ENCODE measurements around the gene LIN9.
"Not testable (repeated sequence)": the region's sequence is repeated elsewhere in the genome, so short reads cannot be mapped to it uniquely, and the experiment has no call there.

Gene LIN9

GRCh38 chr1:226272233-226272902 is 36.6 kb downstream of the LIN9 start:
- DNase-seq = not testable (repeated sequence)

- no peak for DNase-seq
These were observed 40.4 kb downstream of the LIN9 start for GRCh38 chr1:226268421-226269124.

GRCh38 chr1:226261818-226262217 is 47.1 kb downstream of the LIN9 start:
- DNase-seq = no peak

GRCh38 chr1:226255380-226255779 is 53.6 kb downstream of the LIN9 start:
- DNase-seq = no peak

GRCh38 chr1:226253933-226254332 is 55.0 kb downstream of the LIN9 start:
- no peak for DNase-seq

- DNase-seq = not testable (repeated sequence)
These were observed 56.1 kb downstream of the LIN9 start for GRCh38 chr1:226252841-226253240.

- DNase-seq = no peak
These were observed 58.5 kb downstream of the LIN9 start for GRCh38 chr1:226250511-226250910.

GRCh38 chr1:226248796-226249195 is 60.2 kb downstream of the LIN9 start:
- DNase-seq = no peak

GRCh38 chr1:226248091-226248490 is 60.9 kb downstream of the LIN9 start:
- DNase-seq = no peak

GRCh38 chr1:226239421-226239820 is 69.5 kb downstream of the LIN9 start:
- no peak for DNase-seq

GRCh38 chr1:226236826-226237225 is 72.1 kb downstream of the LIN9 start:
- DNase-seq = no peak

GRCh38 chr1:226233806-226234205 is 75.2 kb downstream of the LIN9 start:
- DNase-seq = no peak

GRCh38 chr1:226233293-226233692 is 75.7 kb downstream of the LIN9 start:
- DNase-seq = no peak

- no peak for DNase-seq
These were observed 82.4 kb downstream of the LIN9 start for GRCh38 chr1:226226601-226227000.

GRCh38 chr1:226223786-226224244 is 85.1 kb downstream of the LIN9 start:
- DNase-seq = no peak

- DNase-seq = no peak
These were observed 85.7 kb downstream of the LIN9 start, which contains the start of gene MIXL1 for GRCh38 chr1:226223157-226223785. Gene MIXL1 (plus strand): TSS chr1:226223664. CDS start chr1:226223682, 18 bp downstream.

- no peak for DNase-seq
These were observed 86.3 kb downstream of the LIN9 start for GRCh38 chr1:226222686-226223085.

GRCh38 chr1:226220473-226221189 is 88.3 kb downstream of the LIN9 start:
- no peak for DNase-seq

- DNase-seq = no peak
These were observed 91.7 kb downstream of the LIN9 start for GRCh38 chr1:226217273-226217672.

- no peak for DNase-seq
These were observed 92.9 kb downstream of the LIN9 start for GRCh38 chr1:226216056-226216455.

GRCh38 chr1:226215239-226215638 is 93.7 kb downstream of the LIN9 start:
- no peak for DNase-seq

GRCh38 chr1:226212545-226212944 is 96.4 kb downstream of the LIN9 start:
- no peak for DNase-seq

GRCh38 chr1:226211181-226211821 is 97.7 kb downstream of the LIN9 start:
- DNase-seq = no peak

All from NCI-H1092 treated with DMSO at 0.1 percent for 48 hours (cell line).